H7 (cell line): Measurements from ENCODE around the gene FAM25A. TPM values are rescaled to one million over a fixed set of nuclear protein-coding genes. Genes with fewer than 3 reads are reported as not detected.

ENCODE experiments used
- DNase-seq: peaks from one replicate; pipeline ENCODE4 v3.0.0; 2012
- H3K27me3 ChIP-seq: 2 replicates; pipeline ENCODE4 v1.6.0; 2011; ENCODE audit warnings: mild to moderate bottlenecking, low read length; ENCODE audit not compliant: control insufficient read depth, insufficient read depth
- H3K36me3 ChIP-seq: replicated peaks from 2 replicates; pipeline ENCODE4 v1.5.1; 2011; ENCODE audit warnings: low read length; ENCODE audit not compliant: control insufficient read depth, insufficient read depth
- H3K4me3 ChIP-seq: 2 replicates; pipeline ENCODE4 v1.5.1; 2011; ENCODE audit warnings: low read depth, mild to moderate bottlenecking, control low read depth, low read length, moderate library complexity; ENCODE audit not compliant: insufficient read depth
- total RNA-seq: library from RNA; depleted of rRNA; stranded (reverse); fragments of >200 nt; shearing (Covaris generic); gene quantifications from 2 replicates; pipeline ENCODE4 v1.2.3, GENCODE V29; 2014; rRNA removed

Gene FAM25A
- total RNA-seq, 1 experiment from 2014 or later, result not detected

GRCh38 chr10:87060280-87060928, 40.3 kb downstream of the FAM25A start:
- DNase-seq, result no peak
- H3K36me3 ChIP-seq, result peaks cover 12% of the 10 kb centered on the region
- no peaks in the 10 kb centered on the region for H3K27me3 ChIP-seq
- H3K4me3 ChIP-seq, result no peak overlapping the region

DNA sequence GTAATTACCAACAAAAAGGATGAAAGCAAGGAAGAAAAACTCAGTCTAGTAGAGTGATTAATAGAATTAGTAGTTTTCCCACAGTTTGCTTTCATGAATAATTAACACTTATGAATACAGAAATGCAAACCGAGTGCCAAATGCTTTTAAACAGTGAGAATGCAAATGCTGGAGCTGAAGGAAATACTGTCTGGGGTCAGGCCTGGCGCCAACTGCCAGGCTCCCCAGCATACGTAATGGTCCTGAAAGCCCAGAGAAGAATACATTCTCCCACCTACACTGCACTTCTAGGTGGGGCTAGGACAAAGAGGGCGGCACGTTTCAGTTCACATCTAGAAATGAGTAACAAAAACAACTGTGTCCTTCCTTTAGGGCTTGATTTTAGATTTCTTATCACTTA, 44.6 kb downstream of the FAM25A start:
- peaks cover 18% of the 10 kb centered on the region for H3K36me3 ChIP-seq
- no peaks in the 10 kb centered on the region for H3K27me3 ChIP-seq
- no peak overlapping the region for H3K4me3 ChIP-seq
- DNase-seq, result no peak

DNA sequence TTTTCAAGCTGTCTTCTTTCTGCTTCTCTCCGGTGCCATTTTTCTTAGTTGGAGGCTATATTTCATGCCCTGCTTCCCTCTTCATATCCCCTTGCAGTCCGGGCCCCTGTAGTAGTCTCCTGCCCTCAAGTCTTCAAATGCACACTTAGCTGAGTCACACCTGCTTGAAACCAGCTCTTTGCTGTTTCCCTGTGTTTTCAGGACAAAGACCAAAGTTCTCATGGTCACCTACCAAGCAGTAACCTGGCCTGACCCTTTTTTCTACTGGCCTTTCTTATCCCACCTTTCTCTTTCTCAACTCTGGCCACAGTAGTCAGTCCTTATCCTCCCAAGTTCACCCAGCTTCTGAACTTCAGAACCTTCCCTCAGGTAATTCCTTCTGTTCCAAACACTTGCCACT, 46.1 kb downstream of the FAM25A start:
- peaks cover 14% of the 10 kb centered on the region for H3K36me3 ChIP-seq

DNA sequence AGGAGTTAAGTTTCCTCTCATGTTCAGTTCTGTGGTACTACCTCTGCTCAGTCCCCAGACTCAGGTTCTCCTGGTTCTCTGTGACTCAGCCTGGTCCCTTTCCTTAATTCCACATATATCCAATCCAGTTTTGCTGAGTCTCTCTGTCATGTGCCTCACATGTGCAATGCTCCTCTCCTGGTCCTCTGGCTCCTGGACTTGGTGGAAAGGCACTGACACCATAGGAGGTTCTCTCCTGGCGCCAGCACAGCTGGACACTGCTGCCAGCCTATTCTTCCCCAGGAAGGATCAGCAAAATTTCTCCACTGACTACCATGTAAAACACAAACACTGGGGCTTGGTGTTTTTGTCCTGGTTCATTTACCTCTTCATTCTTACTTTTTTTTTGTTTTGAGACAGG, 46.8 kb downstream of the FAM25A start:
- H3K36me3 ChIP-seq, result peaks cover 14% of the 10 kb centered on the region
- no peaks in the 10 kb centered on the region for H3K27me3 ChIP-seq
- no peak overlapping the region for H3K4me3 ChIP-seq
- no peak for DNase-seq

More for the DNA sequence above, 46.1 kb downstream of the FAM25A start:
- H3K4me3 ChIP-seq, result no peak overlapping the region
- H3K27me3 ChIP-seq, result no peaks in the 10 kb centered on the region
- no peak for DNase-seq

- Histone ChIP-seq H3K36me3 (peaks cover 13% of the 10 kb centered on the region), H3K27me3 (no peaks in the 10 kb centered on the region), H3K4me3 (no peak overlapping the region)
- DNase-seq, result no peak
Measured at GRCh38 chr10:87068281-87068680, 48.2 kb downstream of the FAM25A start.

DNA sequence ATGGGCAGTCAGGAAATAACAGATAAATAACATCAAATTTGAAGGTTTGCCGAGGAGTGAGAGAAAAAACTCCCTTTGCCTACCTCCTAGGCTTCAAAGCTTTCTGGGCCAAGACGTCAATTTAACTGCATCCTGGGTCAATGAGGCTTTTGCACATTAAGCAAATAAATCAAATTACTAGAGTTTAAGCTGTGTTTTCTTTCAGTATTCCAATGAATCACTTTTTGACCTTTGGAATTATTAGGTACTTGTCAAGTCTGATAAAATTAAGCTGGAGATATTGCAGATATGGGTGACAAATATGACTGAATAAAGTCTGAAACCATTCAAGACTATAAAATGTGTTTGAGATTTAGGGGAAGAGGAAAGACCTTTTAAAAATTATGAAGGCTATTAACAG, 52.4 kb downstream of the FAM25A start:
- Histone ChIP-seq H3K36me3 (peaks cover 4% of the 10 kb centered on the region), H3K4me3 (no peak overlapping the region), H3K27me3 (no peaks in the 10 kb centered on the region)
- no peak for DNase-seq

Other genes with a start within 250 kb of the FAM25A start
- 1.7 and 2.7 TPM in 2 replicates for gene MMRN2, start 62.7 kb upstream of the FAM25A start, total RNA-seq
- gene SNCG, start 61.7 kb upstream of the FAM25A start, total RNA-seq, result 23.4 and 26.7 TPM in 2 replicates
- not detected in 2 replicates for gene ADIRF, start 51.8 kb upstream of the FAM25A start, total RNA-seq
- gene GLUD1, start 74.5 kb downstream of the FAM25A start, total RNA-seq, result 151 and 177 TPM in 2 replicates
- gene SHLD2, start 74.9 kb downstream of the FAM25A start, total RNA-seq, result 31.2 and 35.8 TPM in 2 replicates
- gene NUTM2A, start 205.2 kb downstream of the FAM25A start, total RNA-seq, result 0.04 TPM in 1 of 2 replicates, not detected in the other